GM12892 (cell line): Measurements from ENCODE around the gene JMJD4.
A peak's percentile ranks its signal among the peaks of the same experiment; 100 is the strongest.

ENCODE experiments used
- DNase-seq: peaks from one replicate; pipeline ENCODE4 v3.0.0; 2011; ENCODE audit not compliant: insufficient read length
- FAIRE-seq: peaks from 2 replicates; lab custom pipeline; 2011; peaks lifted over from hg19 to GRCh38; lab: Jason Lieb, UNC
- POLR2A ChIP-seq: IDR thresholded peaks from 2 replicates; pipeline ENCODE4 v1.6.1; 2011; ENCODE audit warnings: low read depth, low read length, control low read depth
- POLR2AphosphoS5 ChIP-seq: IDR thresholded peaks from 2 replicates; pipeline ENCODE4 v1.6.1; 2011; ENCODE audit warnings: low read depth, low read length, control low read depth
- TAF1 ChIP-seq: IDR thresholded peaks from 2 replicates; pipeline ENCODE4 v1.6.1; 2011; ENCODE audit warnings: low read depth, mild to moderate bottlenecking, control low read depth, low read length, borderline replicate concordance

Gene JMJD4

DNA sequence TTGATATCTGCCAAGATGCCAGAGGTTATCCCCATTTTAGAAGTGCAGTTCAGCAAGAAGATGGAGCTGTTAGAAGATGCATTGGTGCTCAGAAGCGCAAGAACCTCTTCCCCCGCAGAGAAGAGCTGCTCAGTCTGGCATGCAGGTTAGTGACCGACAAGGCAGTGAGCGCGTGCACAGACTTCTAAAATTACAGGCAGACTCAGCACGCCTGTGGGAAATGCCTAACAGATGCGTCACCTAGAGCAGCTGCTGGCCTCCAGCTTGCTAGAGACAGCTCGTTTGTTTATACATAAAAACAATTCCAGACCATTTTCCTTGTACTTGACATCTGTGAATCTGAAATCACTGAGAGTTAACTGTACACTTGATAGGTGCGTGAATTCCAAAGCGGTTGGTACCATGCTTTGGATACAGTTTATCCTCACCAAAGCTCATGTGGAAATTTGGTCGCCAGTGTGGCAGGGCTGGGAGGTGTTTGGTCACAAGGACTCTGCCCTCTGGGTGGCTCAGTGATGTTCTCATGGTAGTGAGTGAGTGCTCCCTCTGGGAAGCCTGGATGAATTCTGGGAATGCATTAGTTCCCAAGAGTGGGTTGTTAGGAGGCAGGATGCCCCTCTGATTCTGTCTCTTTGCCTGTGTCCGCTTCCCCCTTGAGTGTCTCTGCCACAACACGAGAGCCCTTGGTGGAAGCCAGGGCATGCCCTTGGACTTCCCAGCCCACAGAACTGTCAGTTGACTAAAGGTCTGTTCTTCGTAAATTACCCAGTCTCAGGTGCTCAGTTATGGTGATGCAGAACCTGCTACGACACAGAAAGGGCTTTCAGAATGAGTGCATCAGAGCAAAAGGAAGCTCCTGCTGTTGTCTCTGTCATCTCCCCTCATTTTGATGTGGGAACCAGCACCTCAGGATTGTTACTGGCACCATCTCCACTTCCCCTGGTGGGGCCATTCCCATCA lies 24.5 kb upstream of the JMJD4 start:
- FAIRE-seq (no peak), DNase-seq (no peak)
- TF ChIP-seq POLR2AphosphoS5, result no peak
- TF ChIP-seq POLR2A, result no peak
- TF ChIP-seq TAF1, result no peak

DNA sequence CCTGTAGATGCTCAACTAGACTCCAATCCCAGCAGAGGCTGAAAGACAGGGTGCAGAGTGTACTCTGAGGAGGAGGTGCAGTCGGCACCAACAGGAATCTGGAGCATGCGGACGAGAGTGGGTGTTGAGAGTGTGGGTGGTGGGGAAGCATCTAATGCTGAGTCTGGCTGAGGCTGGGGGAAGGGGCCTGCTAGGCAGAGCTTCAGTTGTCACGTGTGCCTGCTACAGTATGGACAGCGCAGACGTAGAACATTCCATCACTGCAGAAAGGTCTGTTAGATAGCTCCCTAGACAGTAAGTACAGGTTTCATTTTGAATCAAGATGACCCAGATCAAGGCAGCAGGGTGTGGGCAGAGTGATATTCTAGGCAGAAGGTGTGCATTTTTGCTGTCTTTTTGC lies 23.3 kb upstream of the JMJD4 start:
- FAIRE-seq (peak; percentile 94), DNase-seq (no peak)
- no peak for TF ChIP-seq POLR2AphosphoS5
- TF ChIP-seq TAF1, result no peak
- no peak for TF ChIP-seq POLR2A

DNA sequence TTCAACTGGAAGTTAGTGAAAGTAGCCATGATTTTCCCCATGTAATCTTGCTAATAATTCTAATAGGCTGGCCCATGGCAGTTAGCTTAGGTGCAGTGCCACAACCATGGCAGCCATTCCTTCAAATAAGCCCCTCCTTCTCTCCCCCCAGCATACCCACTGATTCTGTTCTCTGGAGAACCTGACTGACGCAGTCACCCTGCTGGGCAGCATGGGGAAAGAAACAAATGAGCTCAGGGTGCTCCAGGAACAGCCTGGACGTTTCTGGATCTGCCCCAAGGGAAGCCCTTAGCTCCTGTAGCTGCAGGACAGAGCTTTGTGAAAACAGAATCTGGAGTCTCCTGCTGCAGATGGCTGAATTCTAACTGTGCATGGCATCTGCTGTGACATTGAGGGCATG lies 22.7 kb upstream of the JMJD4 start:
- no peak for FAIRE-seq
- TF ChIP-seq TAF1, result no peak
- TF ChIP-seq POLR2A, result no peak
- TF ChIP-seq POLR2AphosphoS5, result no peak
- DNase-seq, result no peak

DNA sequence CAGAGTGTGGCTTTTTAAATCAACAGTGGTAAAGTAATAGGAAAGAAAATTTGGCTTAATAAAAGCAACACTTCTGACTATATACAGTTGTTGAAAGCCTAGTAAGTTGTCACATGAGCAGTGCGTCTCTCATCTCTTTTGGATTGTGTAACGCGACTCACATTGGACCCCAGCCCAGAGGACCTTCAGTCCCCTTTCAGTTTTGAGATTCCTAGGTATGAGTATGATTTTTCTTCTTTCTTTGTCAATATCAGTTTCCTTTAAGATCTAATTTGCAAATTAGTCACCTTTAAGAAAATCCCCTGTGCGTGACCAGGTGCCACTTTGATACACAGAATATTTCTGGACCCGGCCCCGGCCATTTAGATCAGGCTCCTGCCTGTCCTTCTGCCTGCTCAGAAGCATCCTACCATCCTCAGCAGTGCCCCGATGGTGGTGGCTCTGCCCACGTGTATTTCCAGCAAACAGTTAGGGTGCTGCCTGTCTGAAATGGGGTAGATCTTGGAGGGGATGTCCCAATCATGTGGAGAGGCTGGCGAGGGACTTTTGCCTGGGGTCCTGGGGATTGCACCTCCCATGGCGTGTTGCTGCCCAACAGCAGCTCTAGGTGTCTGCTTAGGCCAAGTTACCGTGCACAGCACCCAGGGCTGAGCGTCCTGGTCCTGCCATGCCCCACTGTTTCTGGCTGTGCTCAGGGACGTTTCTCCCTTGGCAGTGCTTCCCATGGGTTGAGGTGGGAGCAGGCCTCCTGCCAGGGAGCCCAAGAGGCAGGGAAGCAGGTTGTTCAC lies 21.3 kb upstream of the JMJD4 start:
- TF ChIP-seq POLR2AphosphoS5 (no peak), POLR2A (no peak), TAF1 (no peak)
- FAIRE-seq (no peak), DNase-seq (no peak)

DNA sequence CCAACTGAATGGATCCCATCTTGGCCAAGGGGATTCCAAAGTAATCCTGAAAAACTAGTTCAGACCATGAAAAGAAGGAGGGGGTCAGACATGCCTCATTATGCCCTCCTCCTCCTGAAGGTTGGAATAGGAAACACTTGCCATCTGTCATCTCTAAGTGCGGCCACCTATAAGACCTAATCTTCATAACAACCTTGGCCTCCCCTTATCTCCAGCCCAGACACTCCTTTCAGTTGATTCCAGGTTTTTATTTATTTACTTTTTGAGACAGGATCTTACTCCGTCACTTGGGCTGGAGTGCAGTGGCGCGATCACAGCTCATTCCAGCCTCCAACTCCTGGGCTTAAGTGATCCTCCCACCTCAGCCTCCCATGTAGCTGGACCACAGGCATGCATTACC lies 19.9 kb upstream of the JMJD4 start:
- DNase-seq (no peak), FAIRE-seq (no peak)
- TF ChIP-seq POLR2A (no peak), POLR2AphosphoS5 (no peak), TAF1 (no peak)

DNA sequence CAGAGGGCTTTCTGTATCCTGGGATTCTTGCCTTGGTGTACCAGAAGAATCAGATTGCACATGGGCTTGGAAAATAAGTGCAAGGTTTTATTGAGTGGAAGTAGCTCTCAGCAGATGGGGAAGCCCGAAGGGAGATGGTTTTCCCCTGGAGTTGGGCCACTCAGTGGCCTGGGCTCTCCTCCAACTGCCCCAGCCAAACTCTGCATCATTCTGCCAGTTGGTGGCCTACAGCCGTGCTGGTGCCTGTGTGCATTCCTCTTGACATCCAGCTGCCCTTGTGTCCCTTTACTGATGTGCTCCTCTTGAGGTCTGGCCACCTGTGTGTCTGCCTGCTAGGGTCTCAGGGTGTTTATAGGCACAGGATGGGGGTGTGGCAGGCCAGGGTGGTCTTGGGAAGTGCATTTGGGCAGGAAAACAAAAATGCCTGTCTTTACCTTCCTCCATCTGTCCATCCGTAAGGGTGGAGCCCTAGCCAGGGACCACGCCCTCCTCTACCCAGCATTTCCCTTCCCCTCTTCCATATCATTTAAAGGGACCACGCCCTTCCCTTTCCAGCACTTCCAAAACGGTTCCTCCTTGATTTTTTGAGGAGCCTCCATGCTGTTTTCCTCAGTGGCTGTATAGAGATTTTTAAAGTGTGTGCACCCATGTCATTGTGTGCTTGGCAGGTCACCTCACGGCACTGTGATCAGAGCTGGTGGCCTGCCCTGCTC lies 19.1 kb upstream of the JMJD4 start:
- FAIRE-seq (no peak), DNase-seq (no peak)
- no peak for TF ChIP-seq POLR2AphosphoS5
- TF ChIP-seq TAF1, result no peak
- no peak for TF ChIP-seq POLR2A

DNA sequence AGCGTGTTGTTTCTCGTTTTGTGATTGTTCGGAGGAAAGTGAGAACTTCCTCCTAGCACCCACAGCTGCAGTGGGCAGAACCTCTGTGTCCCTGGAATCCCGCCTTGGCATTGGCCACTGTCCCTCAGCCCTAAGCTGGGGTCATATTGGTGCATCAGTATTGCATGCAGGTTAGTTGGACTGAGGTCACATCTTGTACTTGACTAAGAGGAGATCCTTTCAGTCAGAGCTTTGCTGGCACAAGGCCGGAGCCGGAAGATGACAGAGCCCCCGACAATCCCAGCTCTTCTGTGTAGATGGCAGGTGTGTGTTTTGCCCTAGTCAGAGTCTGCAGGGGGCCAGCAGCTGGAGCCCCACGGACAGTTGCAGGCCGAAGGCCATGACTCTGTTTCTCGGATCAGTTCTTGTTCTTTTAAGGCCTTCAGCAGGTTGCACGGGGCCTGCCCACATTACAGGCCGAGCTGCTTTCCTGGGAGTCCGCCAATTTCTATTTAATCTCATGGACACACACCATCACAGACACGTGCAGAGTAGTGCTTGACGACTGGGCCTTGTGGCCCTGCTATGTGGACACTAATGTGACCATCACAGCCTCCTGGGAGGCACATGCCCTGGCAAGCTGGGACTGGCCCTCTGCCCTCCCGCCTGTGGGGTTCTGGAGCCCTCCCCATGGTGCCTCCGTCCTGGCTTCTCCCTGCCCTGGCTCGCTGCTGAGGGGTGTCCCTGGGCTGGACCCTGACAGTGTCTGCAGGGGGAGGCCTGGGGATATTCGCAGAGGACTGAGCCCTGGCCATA lies 15.0 kb upstream of the JMJD4 start:
- FAIRE-seq, result no peak

DNA sequence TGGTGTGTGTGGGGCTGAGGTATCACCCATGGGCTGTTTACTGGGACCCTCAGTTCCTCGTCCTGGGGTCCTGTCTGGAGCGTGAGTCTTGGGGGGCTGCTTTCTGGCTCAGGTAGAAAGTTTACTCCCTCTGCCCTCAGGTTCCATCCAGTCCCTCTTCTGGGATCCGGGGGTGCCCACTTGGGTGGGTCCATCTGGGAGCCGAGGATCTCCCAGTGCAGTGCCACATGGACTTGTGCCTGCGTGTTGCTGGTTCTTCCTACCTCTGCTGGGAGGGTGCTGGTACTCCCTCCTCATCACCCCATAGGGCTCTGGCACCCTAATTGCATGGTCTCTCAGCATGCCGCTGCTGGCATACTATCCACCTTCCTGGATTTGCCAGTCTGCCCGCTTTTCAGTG lies 14.1 kb upstream of the JMJD4 start:
- FAIRE-seq (no peak), DNase-seq (no peak)
- no peak for TF ChIP-seq TAF1
- no peak for TF ChIP-seq POLR2AphosphoS5
- no peak for TF ChIP-seq POLR2A

More for the DNA sequence above, 15.0 kb upstream of the JMJD4 start:
- DNase-seq, result no peak
- TF ChIP-seq TAF1, result no peak

DNA sequence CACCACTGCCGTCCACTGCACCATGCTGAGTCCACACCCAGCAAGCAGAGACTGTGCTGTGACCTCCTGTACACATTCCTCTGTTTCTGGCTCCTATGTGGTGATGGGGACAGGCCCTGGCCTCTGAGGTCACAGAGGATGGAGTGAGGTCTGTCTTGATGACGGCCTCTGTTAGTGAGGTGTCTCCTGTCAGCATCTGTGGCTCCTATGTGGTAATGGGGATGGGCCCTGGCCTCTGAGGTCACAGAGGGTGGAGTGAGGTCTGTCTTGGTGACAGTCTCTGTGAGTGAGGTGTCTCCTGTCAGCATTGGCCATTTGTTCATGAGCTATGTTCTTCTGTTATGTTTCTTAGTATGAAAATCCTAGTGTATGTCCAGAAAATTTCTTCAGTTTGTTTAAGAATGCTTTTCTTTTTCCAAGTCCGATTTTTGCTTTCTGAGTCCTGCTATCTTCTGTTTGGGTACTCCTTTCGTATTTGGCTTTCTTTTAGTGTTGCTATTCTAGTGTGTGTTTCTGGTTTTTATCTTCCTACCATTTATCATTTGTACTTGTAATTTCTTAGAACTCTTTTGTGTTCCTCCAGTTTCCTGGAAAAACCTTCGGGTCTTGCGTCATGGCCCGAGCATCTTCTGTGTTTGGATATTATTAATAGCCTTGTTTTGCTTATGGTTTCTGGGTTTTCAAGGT lies 13.5 kb upstream of the JMJD4 start:
- TF ChIP-seq POLR2AphosphoS5 (no peak), POLR2A (no peak), TAF1 (no peak)
- DNase-seq, result no peak
- no peak for FAIRE-seq

DNA sequence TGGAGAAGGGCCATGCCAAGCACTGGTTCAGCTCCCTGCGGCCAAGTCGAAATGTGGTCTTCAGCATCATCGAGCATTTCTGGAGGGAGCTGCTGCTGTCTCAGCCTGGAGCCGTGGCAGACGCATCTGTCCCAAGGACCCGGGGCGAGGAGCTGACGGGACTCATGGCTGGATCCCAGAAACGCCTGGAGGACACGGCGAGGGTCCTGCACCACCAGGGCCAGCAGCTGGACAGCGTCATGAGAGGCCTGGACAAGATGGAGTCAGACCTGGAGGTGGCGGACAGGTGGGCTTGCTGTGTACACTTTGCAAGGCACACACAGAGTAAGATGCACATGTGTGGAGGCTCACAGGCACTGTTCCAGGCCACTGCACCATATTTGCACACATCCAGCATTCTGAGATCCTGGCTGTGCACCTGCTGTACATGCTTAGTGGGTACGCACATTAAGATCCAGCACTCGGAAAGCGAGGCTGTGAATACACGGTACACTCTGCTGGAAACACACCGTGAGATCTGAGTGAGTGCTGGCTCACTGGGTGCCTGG lies 12.9 kb upstream of the JMJD4 start:
- TF ChIP-seq POLR2AphosphoS5, result no peak
- no peak for TF ChIP-seq POLR2A
- TF ChIP-seq TAF1, result no peak
- DNase-seq (no peak), FAIRE-seq (no peak)
